Measurements from ENCODE around the gene BTNL9. TPM values are rescaled to one million over a fixed set of nuclear protein-coding genes. Genes with fewer than 3 reads are reported as not detected.

The BTNL9 gene
- total RNA-seq, 2 donors from 2014 or later, result 0.16 TPM; not detected in 1

DNA sequence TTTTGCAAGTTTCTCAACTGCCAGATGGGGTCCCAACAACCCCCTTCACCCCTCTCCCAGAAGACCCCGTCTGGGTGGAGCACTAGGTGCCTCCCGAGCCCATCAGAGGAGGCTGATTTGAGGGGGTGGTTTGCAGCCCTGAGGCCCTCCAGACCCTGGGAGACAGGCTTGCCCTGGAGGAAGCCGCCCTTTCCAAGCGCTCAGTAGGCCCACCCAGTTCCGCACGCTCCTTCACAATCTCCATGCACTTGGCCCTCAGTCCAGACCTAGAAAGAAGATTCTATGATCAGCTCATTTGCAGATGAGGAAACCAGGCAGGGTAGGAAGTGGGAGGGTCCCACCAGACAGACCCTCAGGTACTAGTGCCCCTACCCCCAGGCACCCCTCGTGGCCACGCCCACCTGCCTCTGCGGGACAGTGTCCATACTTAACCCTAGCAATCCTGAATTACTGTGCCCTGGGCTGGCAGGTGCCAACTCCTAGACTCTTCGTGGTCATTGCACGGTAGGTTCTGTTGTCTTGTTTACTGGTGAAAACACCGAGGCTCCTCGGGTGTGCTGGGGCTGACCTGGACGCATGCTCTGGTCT lies 68.6 kb downstream of the BTNL9 start:
- Mint-ChIP-seq H3K4me3 (no peak overlapping the region), H3K27me3 (peaks cover 54% of the 10 kb centered on the region), H3K4me1 (peaks cover 5% of the 10 kb centered on the region), H3K9me3 (peaks cover 3% of the 10 kb centered on the region), H3K36me3 (ENCODE audit: low read depth) (no peaks in the 10 kb centered on the region), H3K27ac (no peak overlapping the region)
- no peak for ATAC-seq (replicated peaks)

DNA sequence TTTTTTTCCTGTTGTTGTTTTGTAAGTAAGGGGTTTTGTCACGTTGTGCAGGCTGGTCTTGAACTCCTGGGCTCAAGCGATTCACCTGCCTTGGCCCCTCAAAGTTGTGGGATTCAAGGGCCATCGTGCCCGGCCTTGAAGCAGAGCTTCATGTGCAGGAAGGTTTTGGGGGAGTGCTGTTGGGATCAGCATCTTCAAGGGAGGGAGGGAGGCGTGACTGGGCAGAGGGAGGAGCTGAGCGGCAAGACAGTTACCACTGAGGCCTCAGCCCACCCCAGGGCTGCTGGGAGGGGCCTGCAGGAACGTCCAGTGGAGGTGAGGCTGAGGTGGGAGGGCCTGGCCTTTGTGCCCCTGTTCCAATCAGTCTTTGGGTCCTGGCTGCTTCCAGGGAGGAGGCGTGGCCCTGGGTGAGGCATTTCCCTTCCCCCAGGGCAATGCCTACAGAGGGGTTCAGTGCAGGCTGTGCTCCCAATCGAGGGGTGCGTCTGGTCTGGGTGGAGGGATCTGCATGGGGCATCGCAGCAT lies 69.5 kb downstream of the BTNL9 start:
- H3K36me3 Mint-ChIP-seq (ENCODE audit: low read depth), result no peaks in the 10 kb centered on the region
- H3K9me3 Mint-ChIP-seq, result no peaks in the 10 kb centered on the region
- H3K4me3 Mint-ChIP-seq, result no peak overlapping the region
- ATAC-seq (replicated peaks), result no peak
- H3K27ac Mint-ChIP-seq, result no peak overlapping the region
- no peaks in the 10 kb centered on the region for H3K4me1 Mint-ChIP-seq
- H3K27me3 Mint-ChIP-seq, result peaks cover 50% of the 10 kb centered on the region

DNA sequence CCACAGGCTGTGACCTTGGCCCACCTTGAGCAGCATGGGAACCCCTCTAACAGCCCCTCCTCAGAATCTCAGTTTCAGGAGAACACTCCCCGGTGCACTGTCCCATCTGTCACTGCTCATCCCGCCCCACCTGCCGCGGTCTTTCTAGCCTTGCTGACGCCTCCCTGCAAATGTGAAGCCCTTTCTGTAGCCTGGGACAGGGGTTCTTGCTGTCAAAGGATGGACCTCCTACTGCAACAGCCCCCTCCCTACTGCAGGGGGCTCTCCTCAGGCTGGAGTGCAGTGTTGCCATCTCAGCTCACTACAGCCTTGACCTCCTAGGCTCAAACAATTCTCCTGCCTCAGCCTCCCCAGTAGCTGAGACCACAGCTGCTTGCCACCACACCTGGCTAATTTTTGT lies 70.9 kb downstream of the BTNL9 start:
- Mint-ChIP-seq H3K27ac (no peak overlapping the region), H3K4me1 (no peaks in the 10 kb centered on the region), H3K9me3 (no peaks in the 10 kb centered on the region), H3K36me3 (ENCODE audit: low read depth) (no peaks in the 10 kb centered on the region), H3K27me3 (peaks cover 56% of the 10 kb centered on the region), H3K4me3 (no peak overlapping the region)
- ATAC-seq (replicated peaks), result no peak

Other genes starting within 250 kb of the BTNL9 start
- gene MGAT1, start 237.5 kb upstream of the BTNL9 start, total RNA-seq, result 100 to 1,000 TPM; 170 to 308 TPM
- gene ZFP62, start 179.0 kb upstream of the BTNL9 start, total RNA-seq, result 10 to 100 TPM; 16.6 to 20.8 TPM
- gene BTNL8, start 141.1 kb upstream of the BTNL9 start, total RNA-seq, result under 1 TPM in 1 of 2 donors, not detected in 1; 0.40 TPM
- not detected for gene BTNL3, start 51.4 kb upstream of the BTNL9 start, total RNA-seq
- not detected for gene OR2V1, start 90.9 kb downstream of the BTNL9 start, total RNA-seq
- gene OR2V2, start 107.3 kb downstream of the BTNL9 start, total RNA-seq, result not detected
- gene TRIM7, start 164.9 kb downstream of the BTNL9 start, total RNA-seq, result 1 to 10 TPM; 2.7 to 5.9 TPM
- gene TRIM41, start 183.0 kb downstream of the BTNL9 start, total RNA-seq, result 10 to 100 TPM; 27.1 to 30.8 TPM
- 1,000 to 10,000 TPM; 2,150 to 2,706 TPM for gene RACK1, start 203.6 kb downstream of the BTNL9 start, total RNA-seq
- 10 to 100 TPM; 14.3 to 19.4 TPM for gene TRIM52, start 220.9 kb downstream of the BTNL9 start, total RNA-seq

Measured in activated T-helper 17 cell treated with anti-CD3 and anti-CD28 coated beads, Interleukin-2, amount 50 U/mL, for 72 hours (primary cell).